HG02759 (cell line): ENCODE data around the gene LYVE1.

Experiments
- ATAC-seq: cut with Tn5 transposase; IDR thresholded peaks from one replicate; pipeline ENCODE4 v1.9.1; 2021; ENCODE audit warnings: mild to moderate bottlenecking, moderate library complexity; ENCODE audit not compliant: unreplicated experiment

The LYVE1 gene

GRCh38 chr11:10594407-10594806 is 25.9 kb upstream of the LYVE1 start:
- no peak for ATAC-seq

GRCh38 chr11:10592331-10592730 is 23.9 kb upstream of the LYVE1 start:
- ATAC-seq = no peak

- ATAC-seq = no peak
These were observed 23.3 kb upstream of the LYVE1 start for GRCh38 chr11:10591741-10592140.

GRCh38 chr11:10590218-10590915 is 21.9 kb upstream of the LYVE1 start:
- no peak for ATAC-seq

GRCh38 chr11:10588904-10589303 is 20.4 kb upstream of the LYVE1 start:
- ATAC-seq = no peak

- no peak for ATAC-seq
These were observed 19.5 kb upstream of the LYVE1 start for GRCh38 chr11:10587995-10588394.

- ATAC-seq = no peak
These were observed 18.9 kb upstream of the LYVE1 start for GRCh38 chr11:10587388-10587787.

GRCh38 chr11:10584071-10584501 is 15.6 kb upstream of the LYVE1 start:
- ATAC-seq = no peak

GRCh38 chr11:10581481-10582019 is 13.1 kb upstream of the LYVE1 start:
- no peak for ATAC-seq

GRCh38 chr11:10580623-10581022 is 12.2 kb upstream of the LYVE1 start:
- no peak for ATAC-seq

GRCh38 chr11:10579700-10580099 is 11.2 kb upstream of the LYVE1 start:
- ATAC-seq = no peak

- ATAC-seq = no peak
These were observed 7.6 kb upstream of the LYVE1 start for GRCh38 chr11:10576035-10576398.

GRCh38 chr11:10575346-10576034 is 7.0 kb upstream of the LYVE1 start:
- ATAC-seq = no peak

GRCh38 chr11:10573556-10573955 is 5.1 kb upstream of the LYVE1 start:
- no peak for ATAC-seq

GRCh38 chr11:10573028-10573427 is 4.6 kb upstream of the LYVE1 start:
- no peak for ATAC-seq

GRCh38 chr11:10572533-10572932 is 4.1 kb upstream of the LYVE1 start:
- no peak for ATAC-seq

- ATAC-seq = no peak
These were observed 1.0 kb downstream of the LYVE1 start for GRCh38 chr11:10567446-10567845.

- ATAC-seq = no peak
These were observed 2.1 kb downstream of the LYVE1 start for GRCh38 chr11:10566257-10566957.

- ATAC-seq = no peak
These were observed 3.0 kb downstream of the LYVE1 start for GRCh38 chr11:10565493-10565892.

GRCh38 chr11:10564696-10565318 is 3.7 kb downstream of the LYVE1 start:
- ATAC-seq = no peak

GRCh38 chr11:10564030-10564429 is 4.4 kb downstream of the LYVE1 start:
- ATAC-seq = no peak
